ENCODE data around the gene SMG1.
"Not testable (repeated sequence)": the region's sequence is repeated elsewhere in the genome, so short reads cannot be mapped to it uniquely, and the experiment has no call there.

DNA sequence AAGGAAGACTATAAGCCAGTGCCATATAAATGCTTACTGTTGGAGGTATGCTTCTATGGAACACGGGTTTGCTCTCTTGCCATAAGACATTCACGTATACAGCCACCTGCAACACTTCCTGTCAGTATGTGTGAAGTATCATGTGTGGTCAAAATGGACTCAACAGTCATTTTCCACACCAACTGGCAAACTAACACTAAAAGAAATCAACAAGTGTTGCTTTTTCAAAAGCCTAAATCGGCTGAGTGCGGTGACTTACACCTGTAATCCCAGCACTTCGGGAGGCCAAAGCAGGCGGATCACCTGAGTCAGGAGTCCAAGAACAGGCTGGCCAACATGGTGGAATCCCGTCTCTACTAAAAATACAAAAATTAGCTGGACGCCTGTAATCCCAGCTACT, 3.1 kb downstream of the SMG1 start:
- TF ChIP-seq, protein P1, sequence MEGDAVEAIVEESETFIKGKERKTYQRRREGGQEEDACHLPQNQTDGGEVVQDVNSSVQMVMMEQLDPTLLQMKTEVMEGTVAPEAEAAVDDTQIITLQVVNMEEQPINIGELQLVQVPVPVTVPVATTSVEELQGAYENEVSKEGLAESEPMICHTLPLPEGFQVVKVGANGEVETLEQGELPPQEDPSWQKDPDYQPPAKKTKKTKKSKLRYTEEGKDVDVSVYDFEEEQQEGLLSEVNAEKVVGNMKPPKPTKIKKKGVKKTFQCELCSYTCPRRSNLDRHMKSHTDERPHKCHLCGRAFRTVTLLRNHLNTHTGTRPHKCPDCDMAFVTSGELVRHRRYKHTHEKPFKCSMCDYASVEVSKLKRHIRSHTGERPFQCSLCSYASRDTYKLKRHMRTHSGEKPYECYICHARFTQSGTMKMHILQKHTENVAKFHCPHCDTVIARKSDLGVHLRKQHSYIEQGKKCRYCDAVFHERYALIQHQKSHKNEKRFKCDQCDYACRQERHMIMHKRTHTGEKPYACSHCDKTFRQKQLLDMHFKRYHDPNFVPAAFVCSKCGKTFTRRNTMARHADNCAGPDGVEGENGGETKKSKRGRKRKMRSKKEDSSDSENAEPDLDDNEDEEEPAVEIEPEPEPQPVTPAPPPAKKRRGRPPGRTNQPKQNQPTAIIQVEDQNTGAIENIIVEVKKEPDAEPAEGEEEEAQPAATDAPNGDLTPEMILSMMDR (IDR thresholded peaks at IDR 0.05; ENCODE audit: insufficient read depth, low read length, poor library complexity, severe bottlenecking): not testable (repeated sequence)
- TF ChIP-seq EZH2phosphoT487 (conservative IDR thresholded peaks at IDR 0.05; ENCODE audit: low read length): not testable (repeated sequence)

All from SU-DHL-6 (cell line).